ENCODE results near the gene AP2A1.

GRCh38 chr19:49718991-49719390 lies 47.8 kb upstream of the AP2A1 start:
- TF ChIP-seq CTCF (IDR thresholded peaks at IDR 0.05 in 4 of 5, conservative IDR thresholded peaks at IDR 0.05 in 1 of 5) (no peak), POLR2A (IDR thresholded peaks at IDR 0.05) (no peak)
